Mesendoderm (in vitro differentiated cells): Measurements from ENCODE around the gene GPT2.

Experiments
- DNase-seq: peaks from one replicate; pipeline ENCODE4 v3.0.0; 2013
- H2AK5ac ChIP-seq: 2 replicates; pipeline ENCODE4 v1.6.1; 2013; ENCODE audit warnings: low read length, inconsistent platforms
- H2BK120ac ChIP-seq: 2 replicates; pipeline ENCODE4 v1.6.1; 2013; ENCODE audit warnings: low read depth, mild to moderate bottlenecking, low read length, moderate library complexity, mixed read lengths
- H2BK15ac ChIP-seq: replicated peaks from 2 replicates; pipeline ENCODE4 v1.6.1; 2013; ENCODE audit warnings: low read depth, mild to moderate bottlenecking, moderate library complexity
- H2BK5ac ChIP-seq: 2 replicates; pipeline ENCODE4 v1.6.1; 2013; ENCODE audit warnings: low read length, inconsistent platforms
- H3K18ac ChIP-seq: 2 replicates; pipeline ENCODE4 v1.6.1; 2013; ENCODE audit warnings: mild to moderate bottlenecking, low read length, mixed read lengths
- H3K23ac ChIP-seq: one replicate; pipeline ENCODE4 v1.6.1; 2013; ENCODE audit warnings: low read length
- H3K27ac ChIP-seq: 2 replicates; pipeline ENCODE4 v1.5.1; 2013; ENCODE audit warnings: low read depth, mild to moderate bottlenecking, inconsistent platforms, low read length, moderate library complexity
- H3K27me3 ChIP-seq: 2 replicates; pipeline ENCODE4 v1.6.1; 2013; ENCODE audit warnings: low read length, control low read depth, mild to moderate bottlenecking, inconsistent platforms; ENCODE audit not compliant: insufficient read depth, poor library complexity
- H3K36me3 ChIP-seq: 2 replicates; pipeline ENCODE4 v1.6.1; 2013; ENCODE audit warnings: low read length, inconsistent platforms; ENCODE audit not compliant: control insufficient read depth, insufficient read depth
- H3K4ac ChIP-seq: one replicate; pipeline ENCODE4 v1.6.1; 2013; ENCODE audit warnings: low read depth, mild to moderate bottlenecking, low read length, moderate library complexity
- H3K4me1 ChIP-seq: 2 replicates; pipeline ENCODE4 v1.6.1; 2013; ENCODE audit warnings: low read depth, low read length, inconsistent platforms; ENCODE audit not compliant: control insufficient read depth
- H3K4me2 ChIP-seq: 2 replicates; pipeline ENCODE4 v1.6.1; 2013; ENCODE audit warnings: low read length
- H3K4me3 ChIP-seq: 2 replicates; pipeline ENCODE4 v1.5.1; 2013; ENCODE audit warnings: mild to moderate bottlenecking, low read length
- H3K56ac ChIP-seq: one replicate; pipeline ENCODE4 v1.6.1; 2013; ENCODE audit warnings: low read length
- H3K79me1 ChIP-seq: 2 replicates; pipeline ENCODE4 v1.6.1; 2013; ENCODE audit warnings: low read length, inconsistent platforms
- H3K79me2 ChIP-seq: 2 replicates; pipeline ENCODE4 v1.6.1; 2013; ENCODE audit warnings: mild to moderate bottlenecking, low read length; ENCODE audit not compliant: control insufficient read depth, insufficient read depth
- H3K9ac ChIP-seq: 2 replicates; pipeline ENCODE4 v1.6.1; 2013; ENCODE audit warnings: low read length, inconsistent platforms
- H4K5ac ChIP-seq: one replicate; pipeline ENCODE4 v1.6.1; 2013; ENCODE audit warnings: low read length
- H4K8ac ChIP-seq: one replicate; pipeline ENCODE4 v1.6.1; 2013; ENCODE audit warnings: low read depth, mild to moderate bottlenecking, control low read depth, low read length, moderate library complexity
- WGBS: extraction: QIAGEN DNeasy Blood & Tissue Kit; methylation state at CpG from one replicate; pipeline ENCODE4 v1.1.7; 2013; ENCODE audit warnings: low lambda C conversion rate, missing lambda C conversion rate; ENCODE audit not compliant: insufficient coverage; ENCODE audit errors: extremely low coverage; 5-methylcytosine and 5-hydroxymethylcytosine counted together

Gene GPT2

DNA sequence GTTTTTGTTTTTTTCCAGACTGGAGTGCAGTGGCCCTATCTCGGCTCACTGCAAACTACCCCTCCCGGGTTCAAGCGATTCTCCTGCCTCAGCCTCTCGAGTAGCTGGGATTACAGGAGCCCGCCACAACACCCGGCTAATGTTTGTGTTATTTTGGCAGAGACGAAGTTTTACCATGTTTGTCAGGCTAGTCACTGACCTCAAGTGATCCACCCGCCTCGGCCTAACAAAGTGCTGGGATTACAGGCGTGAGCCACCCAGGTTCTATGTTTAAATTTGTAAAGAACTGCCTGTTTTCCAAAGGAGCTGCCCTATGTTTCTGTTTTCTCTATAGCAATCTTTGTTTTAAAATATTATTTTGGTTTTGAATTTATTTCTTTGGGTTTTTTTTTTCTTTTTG is 39.4 kb upstream of the GPT2 start:
- Histone ChIP-seq H3K4me2 (no peak overlapping the region), H3K4ac (no peak overlapping the region), H2AK5ac (no peak overlapping the region), H4K8ac (no peak overlapping the region), H3K4me3 (no peak overlapping the region), H3K27ac (no peak overlapping the region), H2BK120ac (no peak overlapping the region), H3K36me3 (no peaks in the 10 kb centered on the region), H3K79me1 (no peaks in the 10 kb centered on the region), H2BK15ac (no peak overlapping the region), H2BK5ac (no peak overlapping the region), H3K27me3 (no peaks in the 10 kb centered on the region), H3K9ac (no peak overlapping the region), H3K23ac (no peak overlapping the region), H3K4me1 (no peaks in the 10 kb centered on the region), H3K79me2 (no peaks in the 10 kb centered on the region), H4K5ac (no peak overlapping the region), H3K18ac (no peak overlapping the region), H3K56ac (no peak overlapping the region)
- no CpG with 5 or more reads among the region's 10 CpGs for WGBS
- DNase-seq: no peak

DNA sequence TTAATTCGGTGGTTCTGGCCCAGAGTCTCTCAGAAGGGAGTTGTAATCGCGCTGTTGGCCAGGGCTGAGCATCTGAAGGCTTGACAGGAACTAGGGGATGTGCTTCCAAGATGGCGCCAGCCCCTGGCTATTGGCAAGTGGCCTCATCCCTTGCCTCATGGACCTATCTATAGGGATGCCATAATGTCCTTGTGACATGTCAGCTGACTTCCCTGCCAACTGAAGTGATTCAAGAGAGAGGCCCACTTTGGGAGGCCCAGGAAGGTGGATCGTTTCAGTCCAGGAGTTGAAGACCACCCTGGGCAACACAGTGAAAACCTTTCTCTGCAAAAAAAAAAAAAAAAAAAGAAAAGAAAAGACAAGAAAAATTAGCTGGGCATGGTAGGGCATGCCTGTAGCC is 38.2 kb upstream of the GPT2 start:
- no peak overlapping the region for H4K5ac ChIP-seq
- H3K27ac ChIP-seq: no peak overlapping the region
- no peaks in the 10 kb centered on the region for H3K79me2 ChIP-seq
- H3K4me3 ChIP-seq: no peak overlapping the region
- no peak overlapping the region for H3K56ac ChIP-seq
- H3K4ac ChIP-seq: no peak overlapping the region
- H2BK120ac ChIP-seq: no peak overlapping the region
- no peaks in the 10 kb centered on the region for H3K79me1 ChIP-seq
- DNase-seq: no peak
- H3K23ac ChIP-seq: no peak overlapping the region
- no peaks in the 10 kb centered on the region for H3K4me1 ChIP-seq
- H2BK15ac ChIP-seq: no peak overlapping the region
- H3K27me3 ChIP-seq: no peaks in the 10 kb centered on the region
- no peak overlapping the region for H3K9ac ChIP-seq
- H3K4me2 ChIP-seq: no peak overlapping the region
- H3K36me3 ChIP-seq: no peaks in the 10 kb centered on the region
- H3K18ac ChIP-seq: no peak overlapping the region
- H4K8ac ChIP-seq: no peak overlapping the region
- WGBS: no CpG with 5 or more reads among the region's 5 CpGs
- H2BK5ac ChIP-seq: no peak overlapping the region
- no peak overlapping the region for H2AK5ac ChIP-seq

DNA sequence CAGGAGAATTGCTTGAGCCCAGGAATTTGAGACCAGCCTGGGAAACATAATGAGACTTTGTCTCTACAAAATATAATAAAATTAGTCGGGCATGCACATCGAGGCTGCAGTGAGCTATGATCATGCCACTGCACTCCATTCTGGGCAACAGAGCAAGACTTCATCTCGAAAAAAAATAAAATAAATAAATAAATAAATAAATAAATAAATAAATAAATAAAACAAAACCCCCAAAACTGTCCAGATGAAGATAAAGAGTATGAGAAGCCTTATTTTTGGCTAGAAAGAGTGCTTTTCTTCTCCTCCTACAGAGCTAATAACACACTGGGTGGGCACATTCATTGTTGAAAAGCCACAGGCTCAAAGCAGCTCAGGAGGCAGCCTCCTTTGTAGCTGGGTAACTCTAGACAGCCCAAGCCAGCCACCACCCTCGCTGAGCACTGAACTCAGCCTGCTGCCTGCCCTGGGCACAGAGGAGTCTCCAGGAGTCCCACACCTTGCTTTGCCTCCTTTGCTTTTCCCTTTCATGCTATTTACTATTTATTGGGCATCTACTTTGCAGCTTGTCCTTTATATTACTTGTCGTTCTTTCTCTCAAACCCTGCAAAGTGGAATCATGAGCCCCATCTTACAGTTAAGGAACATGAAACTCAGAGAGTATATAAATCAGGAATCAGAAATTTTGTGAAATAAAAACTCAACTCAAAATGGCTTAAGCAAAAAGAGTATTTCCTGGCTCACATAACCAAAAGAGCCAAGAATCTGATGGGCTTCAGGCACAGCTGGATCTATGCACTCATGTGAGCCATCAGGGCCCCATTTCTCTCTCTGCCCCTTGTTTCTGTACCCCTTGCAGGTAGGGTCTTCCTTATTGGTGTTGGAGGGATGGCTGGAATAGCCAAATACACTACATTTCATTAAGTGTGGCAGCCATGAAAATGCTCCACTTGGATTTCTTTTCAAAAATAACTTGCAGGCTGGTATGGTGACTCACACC is 35.1 kb upstream of the GPT2 start:
- no peak overlapping the region for H2BK15ac ChIP-seq
- no peak for DNase-seq
- no peaks in the 10 kb centered on the region for H3K27me3 ChIP-seq
- no peak overlapping the region for H3K9ac ChIP-seq
- no peak overlapping the region for H3K4me3 ChIP-seq
- no peak overlapping the region for H2BK5ac ChIP-seq
- H3K4me1 ChIP-seq: peaks cover 2% of the 10 kb centered on the region
- H3K18ac ChIP-seq: no peak overlapping the region
- no CpG with 5 or more reads among the region's 5 CpGs for WGBS
- H3K23ac ChIP-seq: no peak overlapping the region
- no peak overlapping the region for H4K5ac ChIP-seq
- no peak overlapping the region for H3K4me2 ChIP-seq
- no peak overlapping the region for H2AK5ac ChIP-seq
- H2BK120ac ChIP-seq: no peak overlapping the region
- no peak overlapping the region for H3K4ac ChIP-seq
- H3K56ac ChIP-seq: no peak overlapping the region
- no peaks in the 10 kb centered on the region for H3K79me2 ChIP-seq
- no peak overlapping the region for H4K8ac ChIP-seq
- H3K27ac ChIP-seq: no peak overlapping the region
- no peaks in the 10 kb centered on the region for H3K36me3 ChIP-seq
- H3K79me1 ChIP-seq: no peaks in the 10 kb centered on the region

DNA sequence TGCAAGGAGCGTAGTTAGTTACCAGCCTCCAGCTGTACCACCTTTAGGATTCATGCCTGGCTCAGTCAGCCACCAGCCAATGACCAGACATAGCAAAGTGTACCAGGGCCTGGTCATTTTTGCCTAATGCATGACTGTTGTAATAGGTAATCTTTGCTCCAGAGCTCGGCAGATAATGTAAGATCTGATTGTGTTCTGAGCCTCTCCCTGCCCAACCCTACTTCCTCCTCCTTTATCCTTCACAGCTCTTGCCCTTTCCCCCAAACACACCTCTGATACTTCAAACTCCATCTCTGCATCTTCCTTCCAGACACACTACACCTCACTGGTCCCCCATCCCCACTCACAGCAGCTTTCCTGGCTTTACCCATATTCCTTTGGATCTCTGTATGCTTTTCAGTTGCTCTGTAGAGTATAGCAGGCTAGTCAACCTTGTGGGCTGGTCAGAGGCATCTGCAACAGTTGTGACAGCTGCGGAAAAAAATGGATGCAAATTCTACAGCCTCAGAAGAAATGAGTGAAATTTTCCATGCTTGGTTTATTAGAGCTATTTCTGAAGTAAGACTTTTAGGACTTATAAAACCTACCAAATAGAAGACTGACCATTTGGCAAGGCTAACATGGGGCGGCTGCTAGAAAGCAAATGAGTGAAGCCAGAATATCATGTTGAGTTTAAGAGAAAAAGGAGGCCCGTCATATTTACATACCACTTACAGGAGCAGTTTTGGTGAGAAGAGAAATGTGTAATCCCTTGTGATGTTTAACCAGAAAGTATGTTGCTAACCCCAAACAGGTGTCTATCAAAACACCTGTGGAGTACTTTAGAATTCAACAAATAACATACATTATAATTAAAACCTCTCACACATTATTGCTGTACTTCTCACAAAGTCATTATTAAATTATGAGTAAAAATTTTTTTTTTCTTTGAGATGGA is 33.3 kb upstream of the GPT2 start:
- H3K79me1 ChIP-seq: no peaks in the 10 kb centered on the region
- no CpG with 5 or more reads among the region's 5 CpGs for WGBS
- no peak overlapping the region for H3K56ac ChIP-seq
- no peaks in the 10 kb centered on the region for H3K36me3 ChIP-seq
- no peaks in the 10 kb centered on the region for H3K27me3 ChIP-seq
- H3K18ac ChIP-seq: no peak overlapping the region
- no peak overlapping the region for H2BK15ac ChIP-seq
- no peak overlapping the region for H2AK5ac ChIP-seq
- H2BK5ac ChIP-seq: no peak overlapping the region
- no peak overlapping the region for H3K23ac ChIP-seq
- no peaks in the 10 kb centered on the region for H3K79me2 ChIP-seq
- no peak overlapping the region for H4K8ac ChIP-seq
- no peak overlapping the region for H3K4me2 ChIP-seq
- H4K5ac ChIP-seq: no peak overlapping the region
- no peak for DNase-seq
- no peak overlapping the region for H2BK120ac ChIP-seq
- H3K4me3 ChIP-seq: no peak overlapping the region
- H3K27ac ChIP-seq: no peak overlapping the region
- no peak overlapping the region for H3K9ac ChIP-seq
- peaks cover 2% of the 10 kb centered on the region for H3K4me1 ChIP-seq
- H3K4ac ChIP-seq: no peak overlapping the region

DNA sequence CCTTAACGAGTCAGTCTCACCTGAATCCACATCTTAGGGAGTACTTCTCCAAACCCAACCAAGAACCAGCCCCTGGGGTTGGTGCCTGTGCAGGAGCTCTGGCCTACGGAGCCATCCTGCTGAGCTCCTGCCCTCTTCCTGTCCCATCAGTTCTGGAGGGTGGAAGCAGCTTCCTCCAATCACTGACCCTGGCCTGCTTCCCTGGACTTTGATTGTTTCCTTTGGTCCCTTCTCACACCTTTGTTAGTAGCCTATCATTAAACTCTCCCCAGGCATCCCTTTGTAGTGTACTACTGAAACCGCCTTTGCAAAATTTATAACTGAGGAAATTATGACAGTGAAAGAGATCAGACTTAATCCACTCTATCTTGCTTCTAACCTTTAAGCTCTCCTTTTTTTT is 32.0 kb upstream of the GPT2 start:
- no peak overlapping the region for H3K27ac ChIP-seq
- no peak overlapping the region for H3K18ac ChIP-seq
- no CpG with 5 or more reads among the region's 3 CpGs for WGBS

More for the DNA sequence above, 32.0 kb upstream of the GPT2 start:
- DNase-seq: no peak
- no peak overlapping the region for H3K4ac ChIP-seq
- no peak overlapping the region for H3K4me2 ChIP-seq
- no peak overlapping the region for H3K9ac ChIP-seq
- peaks cover 2% of the 10 kb centered on the region for H3K4me1 ChIP-seq
- H3K79me1 ChIP-seq: no peaks in the 10 kb centered on the region
- H2BK5ac ChIP-seq: no peak overlapping the region
- H3K79me2 ChIP-seq: no peaks in the 10 kb centered on the region
- H2AK5ac ChIP-seq: no peak overlapping the region
- no peak overlapping the region for H2BK15ac ChIP-seq
- H4K8ac ChIP-seq: no peak overlapping the region
- no peak overlapping the region for H3K23ac ChIP-seq
- H2BK120ac ChIP-seq: no peak overlapping the region
- H3K27me3 ChIP-seq: no peaks in the 10 kb centered on the region
- H4K5ac ChIP-seq: no peak overlapping the region
- no peaks in the 10 kb centered on the region for H3K36me3 ChIP-seq
- no peak overlapping the region for H3K56ac ChIP-seq
- H3K4me3 ChIP-seq: no peak overlapping the region
